Caco-2 (cell line): ENCODE measurements around the gene FBXW10. TPM values are rescaled to one million over a fixed set of nuclear protein-coding genes. Genes with fewer than 3 reads are reported as not detected.
A peak's percentile ranks its signal among the peaks of the same experiment; 100 is the strongest.
"Not testable (repeated sequence)": the region's sequence is repeated elsewhere in the genome, so short reads cannot be mapped to it uniquely, and the experiment has no call there.

Source experiments
- BruUV-seq: library from RNA; stranded (reverse); fragments of 400-500 nt; replicated peaks from 2 replicates; lab custom pipeline; 2021; lab: Mats Ljungman, UMichigan
- CTCF ChIA-PET: fragments of 300-600 bp; sonication (Branson Sonifier 250); formaldehyde crosslinking; loops from one replicate; lab custom pipeline; 2022; ENCODE audit warnings: antibody characterized with exemption; lab: Charles Lee
- POLR2A ChIA-PET: fragments of 300-600 bp; sonication (Branson Sonifier 250); formaldehyde crosslinking; loops from one replicate; lab custom pipeline; 2022; ENCODE audit warnings: antibody characterized with exemption; lab: Charles Lee
- DNase-seq, 2 experiments: peaks; one replicate each; pipeline versions ENCODE4 v3.0.0 to v3.0.0-alpha.2; 2020 to 2022
- H3K27me3 ChIP-seq: replicated peaks from 2 replicates; pipeline ENCODE4 v1.6.0; 2011; ENCODE audit warnings: low read length; ENCODE audit not compliant: control insufficient read depth, insufficient read depth
- H3K36me3 ChIP-seq: 2 replicates; pipeline ENCODE4 v1.5.1; 2011; ENCODE audit warnings: low read length; ENCODE audit not compliant: control insufficient read depth, insufficient read depth
- H3K4me1 ChIP-seq: fragments of 250-450 bp; sonication (Bioruptor Pico); 2 replicates; pipeline ENCODE4 v1.5.1; 2020; ENCODE audit warnings: mild to moderate bottlenecking
- H3K4me3 ChIP-seq: 2 replicates; pipeline ENCODE4 v1.5.1; 2011; ENCODE audit warnings: low read depth, mild to moderate bottlenecking, control low read depth, low read length
- H3K9me3 ChIP-seq: fragments of 250-450 bp; sonication (Bioruptor Pico); 2 replicates; pipeline ENCODE4 v1.5.1; 2020; ENCODE audit warnings: mild to moderate bottlenecking, moderate library complexity
- H3K27ac Mint-ChIP-seq: one replicate; pipeline ENCODE4 v1.8.0; 2022; ENCODE audit warnings: mixed read lengths; ENCODE audit not compliant: unreplicated experiment
- H3K27me3 Mint-ChIP-seq: one replicate; pipeline ENCODE4 v1.8.0; 2022; ENCODE audit warnings: mixed read lengths; ENCODE audit not compliant: insufficient read depth, unreplicated experiment
- H3K36me3 Mint-ChIP-seq: one replicate; pipeline ENCODE4 v1.8.0; 2022; ENCODE audit warnings: mild to moderate bottlenecking, mixed read lengths; ENCODE audit not compliant: insufficient read depth, unreplicated experiment
- H3K4me1 Mint-ChIP-seq: one replicate; pipeline ENCODE4 v1.8.0; 2022; ENCODE audit warnings: low read depth, mixed read lengths; ENCODE audit not compliant: unreplicated experiment
- H3K4me3 Mint-ChIP-seq: one replicate; pipeline ENCODE4 v1.8.0; 2022; ENCODE audit warnings: mild to moderate bottlenecking, moderate library complexity, mixed read lengths; ENCODE audit not compliant: unreplicated experiment
- H3K9me3 Mint-ChIP-seq: one replicate; pipeline ENCODE4 v1.8.0; 2022; ENCODE audit warnings: mixed read lengths; ENCODE audit not compliant: unreplicated experiment
- CTCF ChIP-seq, 2 experiments: fragments of 200-600 bp in 1 of 2; IDR thresholded peaks; 1 replicate in 1 of 2; 2 replicates in 1 of 2; pipeline versions ENCODE4 v1.5.1 to v1.8.0; 2011 to 2022; ENCODE audit warnings: antibody characterized with exemption in 1 of 2, control low read depth in 1 of 2, inconsistent platforms in 1 of 2, low read depth in 1 of 2, low read length in 1 of 2, mild to moderate bottlenecking in 1 of 2, moderate library complexity in 1 of 2; ENCODE audit not compliant: insufficient read depth in 1 of 2, severe bottlenecking in 1 of 2, unreplicated experiment in 1 of 2
- intact Hi-C: fragments of 100-400 bp; cut with micrococcal nuclease; formaldehyde crosslinking; loops from one replicate; pipeline ENCODE4 v1.10.0; 2022; ENCODE audit not compliant: unreplicated experiment
- total RNA-seq: library from RNA; stranded (reverse); gene quantifications from 2 replicates; pipeline ENCODE4 v1.2.3, GENCODE V29; 2022

The FBXW10 gene
- total RNA-seq, 1 experiment from 2014 or later = 0.11 TPM

DNA sequence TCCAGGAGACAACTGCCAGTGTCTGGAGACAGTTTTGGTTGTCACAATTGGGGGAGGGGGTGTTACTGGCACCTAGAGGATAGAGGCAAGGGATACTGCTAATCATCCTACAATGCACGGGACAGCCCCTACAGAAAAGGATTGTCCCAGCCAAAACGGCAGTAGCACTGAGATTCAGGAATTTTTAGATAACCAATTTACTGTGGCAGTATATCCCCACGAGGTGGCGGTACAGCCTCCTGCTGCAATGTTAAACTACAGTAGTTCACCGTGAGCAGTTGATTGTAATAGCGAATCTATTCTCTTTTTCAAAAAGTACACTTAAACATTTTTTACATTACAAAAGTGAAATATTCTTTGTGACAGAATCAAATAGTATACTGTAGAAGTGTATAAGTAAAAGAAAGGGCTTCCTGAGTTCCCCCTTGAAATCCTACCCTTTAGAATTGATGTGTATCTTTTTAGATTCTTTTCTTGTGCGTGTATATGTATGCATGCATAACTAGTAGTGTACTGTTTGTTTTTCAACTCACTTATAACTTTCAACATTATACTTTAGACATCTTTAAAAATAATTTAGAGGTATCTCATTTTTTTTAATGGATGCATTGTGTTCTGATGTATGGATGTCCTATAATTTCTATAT, 31.4 kb upstream of the FBXW10 start:
- POLR2A ChIA-PET, H3K9me3 ChIP-seq, H3K9me3 Mint-ChIP-seq, H3K27me3 Mint-ChIP-seq, H3K27me3 ChIP-seq, BruUV-seq, H3K4me3 ChIP-seq, H3K27ac Mint-ChIP-seq, intact Hi-C loops, H3K36me3 ChIP-seq, H3K36me3 Mint-ChIP-seq, H3K4me1 Mint-ChIP-seq, H3K4me3 Mint-ChIP-seq, CTCF ChIA-PET, H3K4me1 ChIP-seq: not testable (repeated sequence)
- peak; percentile 32 to 66 for TF ChIP-seq CTCF (IDR thresholded peaks at IDR 0.05; ENCODE audit: insufficient read depth in 1 of 2, low read depth in 1 of 2, low read length in 1 of 2, severe bottlenecking in 1 of 2, unreplicated experiment in 1 of 2)
- DNase-seq = peak; percentile 72 to 78

DNA sequence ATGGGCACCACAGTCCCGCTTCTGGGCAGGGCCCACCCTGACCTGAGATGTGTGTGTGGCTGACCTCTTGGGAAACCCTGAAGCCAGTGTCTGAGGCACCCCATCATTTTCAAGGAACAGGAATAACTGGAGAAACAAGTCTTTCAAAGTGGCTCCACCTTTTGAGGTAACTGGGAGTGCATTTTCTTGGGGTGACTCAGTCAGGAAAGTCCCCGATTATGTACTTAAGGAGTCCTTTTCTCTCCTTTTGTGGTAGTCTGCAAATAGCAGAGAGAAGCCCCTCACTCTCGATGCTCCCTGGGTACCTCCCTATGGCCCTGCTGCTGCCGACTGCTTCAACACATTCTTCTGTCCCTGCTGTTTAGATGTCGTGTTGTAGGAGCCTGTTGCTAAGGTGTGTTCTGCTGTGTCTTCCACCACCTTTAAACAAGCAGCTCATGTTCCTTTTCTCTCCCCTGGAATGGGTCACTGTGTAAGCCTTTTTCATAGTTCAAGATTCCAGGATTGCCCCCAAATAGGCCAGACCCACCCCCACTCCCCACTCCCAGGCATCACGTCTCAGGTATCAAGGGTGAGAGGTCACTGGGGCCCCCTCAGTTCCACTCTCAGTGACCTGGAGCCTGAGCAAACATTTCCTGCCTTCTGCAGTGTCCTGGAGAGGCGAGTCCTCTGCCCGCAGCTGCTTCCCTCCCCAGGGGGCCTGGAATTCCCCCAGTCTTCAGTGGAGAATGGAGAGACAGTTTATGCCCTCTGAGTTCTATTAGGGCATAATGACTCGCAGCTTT, 25.0 kb upstream of the FBXW10 start:
- peak; percentile 72 to 87 for DNase-seq
- H3K4me1 ChIP-seq, H3K27me3 Mint-ChIP-seq, H3K9me3 Mint-ChIP-seq, H3K9me3 ChIP-seq, CTCF ChIA-PET, H3K36me3 ChIP-seq, intact Hi-C loops, H3K4me3 ChIP-seq, H3K27me3 ChIP-seq, POLR2A ChIA-PET: not testable (repeated sequence)
- peaks cover 12% of the 10 kb centered on the region for H3K36me3 Mint-ChIP-seq
- H3K4me3 Mint-ChIP-seq = peak overlapping the region; percentile 56
- peaks cover 13% of the 10 kb centered on the region for H3K4me1 Mint-ChIP-seq
- TSS peak; percentile 64 for BruUV-seq
- H3K27ac Mint-ChIP-seq = peak overlapping the region; percentile 99

- Mint-ChIP-seq H3K36me3 (peaks cover 12% of the 10 kb centered on the region), H3K4me1 (peaks cover 13% of the 10 kb centered on the region), H3K4me3 (peak overlapping the region; percentile 56), H3K27ac (peak overlapping the region; percentile 99)
- H3K27me3 Mint-ChIP-seq, BruUV-seq, H3K4me3 ChIP-seq, H3K27me3 ChIP-seq, CTCF ChIA-PET, intact Hi-C loops, H3K36me3 ChIP-seq, H3K9me3 Mint-ChIP-seq, H3K4me1 ChIP-seq, POLR2A ChIA-PET, H3K9me3 ChIP-seq: not testable (repeated sequence)
- DNase-seq = peak; percentile 26 to 58
Measured at GRCh38 chr17:18719428-18720110, 24.3 kb upstream of the FBXW10 start.

DNA sequence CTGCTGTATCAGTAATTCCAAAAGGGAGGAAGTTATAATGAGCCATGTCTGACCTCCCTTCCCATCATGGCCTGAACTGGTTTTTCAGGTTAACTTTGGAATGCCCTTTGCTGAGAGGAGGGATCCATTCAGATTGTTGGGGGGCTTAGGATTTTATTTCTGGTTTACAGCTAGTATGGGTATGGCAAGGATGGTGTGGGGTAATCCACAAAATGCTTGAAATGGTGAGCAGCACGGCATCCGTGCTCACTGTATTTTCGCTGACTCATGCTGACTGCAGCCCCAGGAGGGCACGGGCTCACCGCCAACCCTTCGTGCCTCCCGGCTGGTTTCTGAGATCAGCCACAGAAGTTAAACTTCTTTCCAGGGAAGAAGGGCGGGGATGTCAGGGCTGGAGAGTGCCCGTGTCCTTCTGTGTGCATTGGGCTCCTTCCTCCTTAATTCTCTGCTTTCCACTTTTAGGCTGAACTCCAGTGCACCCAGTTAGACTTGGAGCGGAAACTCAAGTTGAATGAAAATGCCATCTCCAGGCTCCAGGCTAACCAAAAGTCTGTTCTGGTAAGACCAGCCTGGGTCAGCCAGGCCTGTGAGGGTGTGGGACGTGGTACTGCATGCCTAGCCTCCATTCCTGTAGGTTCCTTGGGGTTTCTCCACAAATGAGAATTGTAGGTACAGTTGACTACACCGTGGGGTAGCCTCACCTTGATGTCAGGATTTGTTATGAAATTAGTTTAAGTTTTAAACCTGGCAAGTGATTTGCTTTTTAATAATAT, 21.9 kb upstream of the FBXW10 start:
- H3K36me3 ChIP-seq, H3K27ac Mint-ChIP-seq, H3K4me1 ChIP-seq, intact Hi-C loops, H3K4me3 ChIP-seq, H3K9me3 ChIP-seq, POLR2A ChIA-PET, DNase-seq, H3K4me3 Mint-ChIP-seq, H3K27me3 ChIP-seq, H3K9me3 Mint-ChIP-seq, CTCF ChIA-PET, H3K27me3 Mint-ChIP-seq, BruUV-seq: not testable (repeated sequence)
- Mint-ChIP-seq H3K4me1 (peaks cover 13% of the 10 kb centered on the region), H3K36me3 (peaks cover 12% of the 10 kb centered on the region)

DNA sequence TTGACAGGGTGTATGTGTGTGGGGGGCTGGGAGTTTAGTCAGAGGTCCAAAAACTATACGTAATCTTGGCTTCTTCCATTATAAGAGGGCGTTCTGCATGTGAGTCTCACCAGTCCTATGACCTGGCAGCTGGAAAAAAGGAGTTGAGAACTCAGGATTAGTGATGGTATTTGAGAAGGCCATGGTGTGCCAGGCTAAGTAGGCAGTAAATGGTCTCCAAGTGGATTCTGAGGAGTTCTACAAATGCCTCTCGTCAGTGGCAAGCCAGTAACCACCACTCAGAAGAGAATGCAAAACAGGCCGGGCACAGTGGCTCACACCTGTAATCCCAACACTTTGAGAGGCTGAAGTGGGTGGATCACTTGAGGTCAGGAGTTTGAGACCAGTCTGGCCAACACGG, 21.2 kb upstream of the FBXW10 start:
- H3K36me3 Mint-ChIP-seq = peaks cover 12% of the 10 kb centered on the region
- H3K9me3 ChIP-seq, DNase-seq, CTCF ChIA-PET, H3K27me3 ChIP-seq, H3K27me3 Mint-ChIP-seq, H3K36me3 ChIP-seq, H3K4me3 ChIP-seq, intact Hi-C loops, H3K9me3 Mint-ChIP-seq, H3K4me3 Mint-ChIP-seq, H3K27ac Mint-ChIP-seq, POLR2A ChIA-PET, BruUV-seq, H3K4me1 ChIP-seq: not testable (repeated sequence)
- peaks cover 13% of the 10 kb centered on the region for H3K4me1 Mint-ChIP-seq
